K562 (cell line): ENCODE results near the gene ZNF835. TPM values are rescaled to one million over a fixed set of nuclear protein-coding genes. Genes with fewer than 3 reads are reported as not detected.

ENCODE experiments used
- ATAC-seq: fragments of 200-7000 bp; cut with Tn5 transposase; 3 replicates; pipeline ENCODE4 v1.9.1; 2020; ENCODE audit warnings: moderate library complexity
- BruUV-seq: library from RNA; stranded (reverse); fragments of 400-500 nt; replicated peaks from 2 replicates; lab custom pipeline; 2021; lab: Mats Ljungman, UMichigan
- CTCF ChIA-PET: fragments of 300-600 bp; formaldehyde crosslinking; extraction: SDS; loops from one replicate; lab custom pipeline; 2021; ENCODE audit warnings: low intra/inter-chr PET ratio; lab: Yijun Ruan, JAX
- POLR2A ChIA-PET: fragments of 300-600, 350-650 bp; sonication (Branson Sonifier 250); formaldehyde crosslinking; extraction: SDS; loops from one replicate; lab custom pipeline; 2021; ENCODE audit warnings: antibody characterized with exemption, inconsistent platforms; lab: Yijun Ruan, JAX
- DNase-seq, 4 experiments: peaks; one replicate each; pipeline versions ENCODE4 v3.0.0 to v3.0.0-alpha.2; 2011 to 2018; ENCODE audit warnings: low spot score in 3 of 4, mixed read lengths in 3 of 4; ENCODE audit errors: extremely low read depth in 1 of 4
- FAIRE-seq: peaks from 2 replicates; lab custom pipeline; 2011; peaks lifted over from hg19 to GRCh38; lab: Jason Lieb, UNC
- H2AFZ ChIP-seq: 2 replicates; pipeline ENCODE4 v1.6.0; 2011; ENCODE audit warnings: low read depth, low read length, control low read depth, inconsistent platforms
- H3K27ac ChIP-seq: fragments of 200-600 bp; 3 replicates; pipeline ENCODE4 v1.8.0; 2011; ENCODE audit warnings: low read depth, mild to moderate bottlenecking, control low read depth, inconsistent platforms, low read length, moderate library complexity, mixed read lengths; ENCODE audit errors: extremely low read depth
- H3K27me3 ChIP-seq, 2 experiments: fragments of 300-600 bp in 1 of 2; 2 replicates in 1 of 2; 3 replicates in 1 of 2; pipeline versions ENCODE4 v1.6.0 to v1.8.0; 2011; ENCODE audit warnings: inconsistent platforms in 2 of 2, low read length in 2 of 2, mild to moderate bottlenecking in 1 of 2, mixed read lengths in 1 of 2, moderate library complexity in 1 of 2; ENCODE audit not compliant: control insufficient read depth in 2 of 2, insufficient read depth in 2 of 2
- H3K36me3 ChIP-seq: fragments of 300-600 bp; 3 replicates; pipeline ENCODE4 v1.8.0; 2011; ENCODE audit warnings: mild to moderate bottlenecking, low read length, inconsistent platforms; ENCODE audit not compliant: control insufficient read depth, insufficient read depth
- H3K4me1 ChIP-seq, 2 experiments: fragments of 200-600 bp in 1 of 2; replicated peaks in 1 of 2; 2 replicates in 1 of 2; 3 replicates in 1 of 2; pipeline versions ENCODE4 v1.5.1 to v1.8.0; 2011; ENCODE audit warnings: inconsistent platforms in 2 of 2, low read length in 2 of 2, mild to moderate bottlenecking in 1 of 2, mixed read lengths in 1 of 2, moderate library complexity in 1 of 2; ENCODE audit not compliant: control insufficient read depth in 2 of 2, insufficient read depth in 2 of 2
- H3K4me2 ChIP-seq: 2 replicates; pipeline ENCODE4 v1.6.1; 2011; ENCODE audit warnings: low read length, control low read depth, inconsistent platforms, mixed read lengths; ENCODE audit not compliant: insufficient read depth
- H3K4me3 ChIP-seq: fragments of 200-600 bp; sonication (generic), shearing (Covaris generic); 2 replicates; pipeline ENCODE4 v1.5.1; 2016; ENCODE audit warnings: control low read depth, inconsistent platforms
- H3K79me2 ChIP-seq: fragments of 200-600 bp; 3 replicates; pipeline ENCODE4 v1.8.0; 2011; ENCODE audit warnings: low read length, inconsistent platforms; ENCODE audit not compliant: control insufficient read depth, insufficient read depth
- H3K9ac ChIP-seq, 2 experiments: 2 replicates each; pipeline versions ENCODE4 v1.6.0 to v1.6.1; 2011; ENCODE audit warnings: low read depth in 2 of 2, low read length in 2 of 2, control low read depth in 1 of 2, inconsistent platforms in 1 of 2, mild to moderate bottlenecking in 1 of 2, mixed read lengths in 1 of 2; ENCODE audit not compliant: insufficient read depth in 1 of 2
- H3K9me1 ChIP-seq: one replicate; pipeline ENCODE4 v1.6.0; 2011; ENCODE audit warnings: inconsistent platforms, mild to moderate bottlenecking, low read length, moderate library complexity; ENCODE audit not compliant: control insufficient read depth, insufficient read depth
- H3K9me3 ChIP-seq: replicated peaks from 2 replicates; pipeline ENCODE4 v1.5.1; 2011; ENCODE audit warnings: low read depth, low read length, inconsistent platforms; ENCODE audit not compliant: control insufficient read depth, insufficient read depth
- H4K20me1 ChIP-seq: replicated peaks from 2 replicates; pipeline ENCODE4 v1.6.1; 2011; ENCODE audit warnings: low read length, inconsistent platforms, mixed read lengths; ENCODE audit not compliant: control insufficient read depth, insufficient read depth
- CSDE1 ChIP-seq, 2 experiments: fragments of 450-650 bp; IDR thresholded peaks; 2 replicates each; pipeline ENCODE4 v1.6.1; 2016; ENCODE audit warnings: mild to moderate bottlenecking in 1 of 2
- E2F3 ChIP-seq: fragments of 250-450 bp; sonication (Bioruptor Pico); IDR thresholded peaks from 2 replicates; pipeline ENCODE4 v1.4.0; 2020; ENCODE audit warnings: mild to moderate bottlenecking
- FOXK1 ChIP-seq: sonication (generic); formaldehyde crosslinking; IDR thresholded peaks from 2 replicates; pipeline ENCODE4 v1.8.0; 2022; ENCODE audit warnings: missing genetic modification reagents, mild to moderate bottlenecking, borderline replicate concordance
- FOXP1 ChIP-seq: sonication (generic); formaldehyde crosslinking; IDR thresholded peaks from 2 replicates; pipeline ENCODE4 v1.8.0; 2022; ENCODE audit warnings: mild to moderate bottlenecking, missing genetic modification reagents
- GABPB1 ChIP-seq: sonication (generic); formaldehyde crosslinking; IDR thresholded peaks from 2 replicates; pipeline ENCODE4 v1.8.0; 2022; ENCODE audit warnings: mild to moderate bottlenecking, missing genetic modification reagents
- MEF2D ChIP-seq: conservative IDR thresholded peaks from 2 replicates; pipeline ENCODE4 v1.6.1; 2016; ENCODE audit warnings: low read depth, missing genetic modification characterization, missing compliant biosample characterization
- PHB ChIP-seq: fragments of 250-450 bp; sonication (Bioruptor Pico); IDR thresholded peaks from 2 replicates; pipeline ENCODE4 v1.5.0; 2021
- POLR2B ChIP-seq: fragments of 450-650 bp; IDR thresholded peaks from 2 replicates; pipeline ENCODE4 v1.6.1; 2018; ENCODE audit warnings: low read depth; ENCODE audit not compliant: partially characterized antibody
- SRSF1 ChIP-seq: fragments of 200-400 bp; formaldehyde crosslinking; IDR thresholded peaks from 2 replicates; pipeline ENCODE4 v1.6.1; 2017; ENCODE audit warnings: mild to moderate bottlenecking, low read depth, low read length, moderate library complexity
- ZC3H4 ChIP-seq: sonication (generic); formaldehyde crosslinking; IDR thresholded peaks from 2 replicates; pipeline ENCODE4 v1.9.0; 2021; ENCODE audit warnings: missing genetic modification reagents, borderline replicate concordance
- ZNF184 ChIP-seq: sonication (generic); formaldehyde crosslinking; IDR thresholded peaks from 2 replicates; pipeline ENCODE4 v1.5.0; 2020; ENCODE audit warnings: missing genetic modification reagents
- WGBS: fragments of 100-300 bp; shearing (Covaris generic); methylation state at CpG from one replicate; pipeline ENCODE4 v1.1.6; 2016; ENCODE audit warnings: low coverage, mixed read lengths; ENCODE audit not compliant: insufficient coverage; ENCODE audit errors: missing lambda C conversion rate; 5-methylcytosine and 5-hydroxymethylcytosine counted together
- in situ Hi-C: fragments of 300-500 bp; cut with MboI; formaldehyde crosslinking; loops from 4 replicates; pipeline ENCODE4 v1.15.0; 2018; ENCODE audit warnings: inconsistent platforms, mixed read lengths
- intact Hi-C: fragments of 100-400 bp; cut with micrococcal nuclease; formaldehyde crosslinking; loops from 2 replicates; pipeline ENCODE4 v1.14.2; 2022
- polyA plus RNA-seq, 8 experiments: library from polyadenylated mRNA; depleted of rRNA in 4 of 8; stranded (reverse) in 5 of 8; unstranded in 3 of 8; fragments of >200 nt; fragmentation: Nextera tagmentation in 2 of 8; fragmentation: Illumina TruSeq in 1 of 8; extraction: Ambion mirVana in 2 of 8; extraction: Trizol in 1 of 8; gene quantifications; 2 replicates each; pipeline versions ENCODE4 v1.2.1 to v1.2.3, GENCODE V29; 2011 to 2014; ENCODE audit warnings: inconsistent platforms in 1 of 8, missing spikeins in 1 of 8
- total RNA-seq, 7 experiments: library from RNA; depleted of rRNA in 6 of 7; stranded (reverse); fragments of >200 nt in 6 of 7; fragmentation: Illumina TruSeq in 2 of 7; extraction: Trizol in 2 of 7; gene quantifications; 2 replicates each; pipeline versions ENCODE4 v1.2.1 to v1.2.3, GENCODE V29; 2011 to 2021; ENCODE audit warnings: low replicate concordance in 1 of 7
- TF ChIP-seq, protein P1 (sequence below): sonication (generic); formaldehyde crosslinking; IDR thresholded peaks from 2 replicates; pipeline ENCODE4 v1.8.1; 2023; ENCODE audit warnings: mild to moderate bottlenecking, missing genetic modification reagents
- TF ChIP-seq, protein P2 (sequence below): fragments of 450-650 bp; IDR thresholded peaks from 2 replicates; pipeline ENCODE4 v1.6.1; 2018; ENCODE audit warnings: mild to moderate bottlenecking, low read depth; ENCODE audit not compliant: partially characterized antibody
- TF ChIP-seq, protein P3 (sequence below): fragments of 450-650 bp; formaldehyde crosslinking; IDR thresholded peaks from 2 replicates; pipeline ENCODE4 v1.4.0; 2020; ENCODE audit warnings: mild to moderate bottlenecking, moderate library complexity

The ZNF835 gene
- total and polyA plus RNA-seq, 9 of the 15 experiments (the other 6 are each of a cell fraction or from before 2014, with no cell fraction given) = not detected

DNA sequence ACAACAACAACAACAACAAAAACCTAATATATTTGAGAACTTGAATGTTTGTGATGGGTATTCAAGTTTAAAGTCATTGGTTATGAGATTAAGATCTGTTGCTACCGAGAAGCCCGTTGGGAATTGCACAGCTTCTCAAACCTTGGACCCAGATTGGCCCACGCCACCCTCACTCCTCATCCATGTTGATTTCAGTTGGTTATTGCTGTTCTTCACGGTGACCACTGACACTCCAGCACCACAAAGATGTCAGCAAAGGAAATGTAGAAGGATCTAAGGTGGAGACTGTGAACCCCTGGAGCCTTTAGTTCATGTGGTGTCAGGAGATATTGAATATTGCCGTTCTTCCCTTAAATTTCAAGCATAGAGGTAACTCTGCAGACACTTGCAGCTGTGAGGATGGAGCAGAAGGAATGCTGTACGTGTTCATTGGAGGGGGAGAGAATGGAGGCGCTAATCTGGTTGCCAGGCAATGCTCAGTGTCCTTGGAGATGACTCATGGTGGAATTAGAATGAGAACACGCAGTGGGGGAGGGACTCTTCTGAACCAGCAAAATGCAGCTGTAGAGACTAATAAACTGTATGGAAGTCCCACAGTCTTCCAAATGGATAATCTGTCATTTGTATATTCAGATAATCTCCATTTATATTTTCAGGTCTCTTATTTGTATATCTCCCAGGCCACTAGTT is 20.8 kb upstream of the ZNF835 start (continued):
- TF ChIP-seq, protein P1, sequence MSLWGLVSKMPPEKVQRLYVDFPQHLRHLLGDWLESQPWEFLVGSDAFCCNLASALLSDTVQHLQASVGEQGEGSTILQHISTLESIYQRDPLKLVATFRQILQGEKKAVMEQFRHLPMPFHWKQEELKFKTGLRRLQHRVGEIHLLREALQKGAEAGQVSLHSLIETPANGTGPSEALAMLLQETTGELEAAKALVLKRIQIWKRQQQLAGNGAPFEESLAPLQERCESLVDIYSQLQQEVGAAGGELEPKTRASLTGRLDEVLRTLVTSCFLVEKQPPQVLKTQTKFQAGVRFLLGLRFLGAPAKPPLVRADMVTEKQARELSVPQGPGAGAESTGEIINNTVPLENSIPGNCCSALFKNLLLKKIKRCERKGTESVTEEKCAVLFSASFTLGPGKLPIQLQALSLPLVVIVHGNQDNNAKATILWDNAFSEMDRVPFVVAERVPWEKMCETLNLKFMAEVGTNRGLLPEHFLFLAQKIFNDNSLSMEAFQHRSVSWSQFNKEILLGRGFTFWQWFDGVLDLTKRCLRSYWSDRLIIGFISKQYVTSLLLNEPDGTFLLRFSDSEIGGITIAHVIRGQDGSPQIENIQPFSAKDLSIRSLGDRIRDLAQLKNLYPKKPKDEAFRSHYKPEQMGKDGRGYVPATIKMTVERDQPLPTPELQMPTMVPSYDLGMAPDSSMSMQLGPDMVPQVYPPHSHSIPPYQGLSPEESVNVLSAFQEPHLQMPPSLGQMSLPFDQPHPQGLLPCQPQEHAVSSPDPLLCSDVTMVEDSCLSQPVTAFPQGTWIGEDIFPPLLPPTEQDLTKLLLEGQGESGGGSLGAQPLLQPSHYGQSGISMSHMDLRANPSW (CRISPR knock-in tag) = no peak

DNA sequence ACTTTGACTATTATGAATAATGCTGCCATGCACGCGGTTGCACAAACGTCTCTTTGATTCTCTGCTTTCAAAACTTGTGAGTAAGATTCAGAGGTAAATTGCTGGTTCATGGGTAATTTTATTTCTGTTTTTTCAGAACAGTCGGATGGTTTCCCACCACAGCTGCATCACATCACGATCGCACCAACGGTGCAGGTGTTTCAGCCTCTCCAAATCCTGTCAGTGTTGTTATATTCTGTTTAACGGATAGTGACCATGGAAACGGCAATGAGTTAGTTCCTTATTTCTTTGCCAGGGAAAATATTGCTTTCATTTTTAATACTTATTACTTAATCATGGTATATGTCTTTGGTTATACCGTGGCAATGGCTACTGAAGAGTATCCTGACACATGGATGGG is 19.1 kb upstream of the ZNF835 start:
- ATAC-seq (no peak), DNase-seq (no peak), FAIRE-seq (no peak)
- Histone ChIP-seq H3K9me1 (no peaks in the 10 kb centered on the region), H3K27me3 (no peaks in the 10 kb centered on the region), H3K4me3 (no peak overlapping the region), H3K27ac (no peak overlapping the region), H3K4me1 (no peaks in the 10 kb centered on the region), H4K20me1 (no peaks in the 10 kb centered on the region), H3K9me3 (no peaks in the 10 kb centered on the region), H3K79me2 (no peaks in the 10 kb centered on the region), H2AFZ (no peak overlapping the region), H3K36me3 (no peaks in the 10 kb centered on the region), H3K9ac (no peak overlapping the region), H3K4me2 (no peak overlapping the region)
- WGBS = 0% methylated on average over 10 of the region's 10 CpGs
- in situ Hi-C loops = no loop called here
- BruUV-seq = no TSS peak
- ChIA-PET CTCF (no interaction called here), POLR2A (no interaction called here)
- intact Hi-C loops = no loop called here
- no peak for TF ChIP-seq ZNF184 (CRISPR knock-in tag)
- no peak for TF ChIP-seq SRSF1
- no peak for TF ChIP-seq GABPB1 (CRISPR knock-in tag)
- no peak for TF ChIP-seq ZC3H4
- no peak for TF ChIP-seq MEF2D
- TF ChIP-seq FOXP1 = no peak
- no peak for TF ChIP-seq PHB (CRISPR knock-in tag)
- no peak for TF ChIP-seq CSDE1 (IDR thresholded peaks at IDR 0.05)
- TF ChIP-seq, protein P2, sequence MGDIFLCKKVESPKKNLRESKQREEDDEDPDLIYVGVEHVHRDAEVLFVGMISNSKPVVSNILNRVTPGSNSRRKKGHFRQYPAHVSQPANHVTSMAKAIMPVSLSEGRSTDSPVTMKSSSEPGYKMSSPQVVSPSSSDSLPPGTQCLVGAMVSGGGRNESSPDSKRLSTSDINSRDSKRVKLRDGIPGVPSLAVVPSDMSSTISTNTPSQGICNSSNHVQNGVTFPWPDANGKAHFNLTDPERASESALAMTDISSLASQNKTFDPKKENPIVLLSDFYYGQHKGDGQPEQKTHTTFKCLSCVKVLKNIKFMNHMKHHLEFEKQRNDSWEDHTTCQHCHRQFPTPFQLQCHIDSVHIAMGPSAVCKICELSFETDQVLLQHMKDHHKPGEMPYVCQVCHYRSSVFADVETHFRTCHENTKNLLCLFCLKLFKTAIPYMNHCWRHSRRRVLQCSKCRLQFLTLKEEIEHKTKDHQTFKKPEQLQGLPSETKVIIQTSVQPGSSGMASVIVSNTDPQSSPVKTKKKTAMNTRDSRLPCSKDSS = no peak
- TF ChIP-seq E2F3 (CRISPR knock-in tag) = no peak
- no peak for TF ChIP-seq FOXK1 (CRISPR knock-in tag)
- no peak for TF ChIP-seq POLR2B
- TF ChIP-seq, protein P3, sequence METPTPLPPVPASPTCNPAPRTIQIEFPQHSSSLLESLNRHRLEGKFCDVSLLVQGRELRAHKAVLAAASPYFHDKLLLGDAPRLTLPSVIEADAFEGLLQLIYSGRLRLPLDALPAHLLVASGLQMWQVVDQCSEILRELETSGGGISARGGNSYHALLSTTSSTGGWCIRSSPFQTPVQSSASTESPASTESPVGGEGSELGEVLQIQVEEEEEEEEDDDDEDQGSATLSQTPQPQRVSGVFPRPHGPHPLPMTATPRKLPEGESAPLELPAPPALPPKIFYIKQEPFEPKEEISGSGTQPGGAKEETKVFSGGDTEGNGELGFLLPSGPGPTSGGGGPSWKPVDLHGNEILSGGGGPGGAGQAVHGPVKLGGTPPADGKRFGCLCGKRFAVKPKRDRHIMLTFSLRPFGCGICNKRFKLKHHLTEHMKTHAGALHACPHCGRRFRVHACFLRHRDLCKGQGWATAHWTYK (CRISPR knock-in tag) = no peak
